HG03460 (cell line): ENCODE data around the gene FUT1.
A peak's percentile ranks its signal among the peaks of the same experiment; 100 is the strongest.
"Not testable (repeated sequence)": the region's sequence is repeated elsewhere in the genome, so short reads cannot be mapped to it uniquely, and the experiment has no call there.

Experiments
- ATAC-seq: cut with Tn5 transposase; IDR thresholded peaks from one replicate; pipeline ENCODE4 v1.9.1; 2021; ENCODE audit not compliant: unreplicated experiment

The FUT1 gene

DNA sequence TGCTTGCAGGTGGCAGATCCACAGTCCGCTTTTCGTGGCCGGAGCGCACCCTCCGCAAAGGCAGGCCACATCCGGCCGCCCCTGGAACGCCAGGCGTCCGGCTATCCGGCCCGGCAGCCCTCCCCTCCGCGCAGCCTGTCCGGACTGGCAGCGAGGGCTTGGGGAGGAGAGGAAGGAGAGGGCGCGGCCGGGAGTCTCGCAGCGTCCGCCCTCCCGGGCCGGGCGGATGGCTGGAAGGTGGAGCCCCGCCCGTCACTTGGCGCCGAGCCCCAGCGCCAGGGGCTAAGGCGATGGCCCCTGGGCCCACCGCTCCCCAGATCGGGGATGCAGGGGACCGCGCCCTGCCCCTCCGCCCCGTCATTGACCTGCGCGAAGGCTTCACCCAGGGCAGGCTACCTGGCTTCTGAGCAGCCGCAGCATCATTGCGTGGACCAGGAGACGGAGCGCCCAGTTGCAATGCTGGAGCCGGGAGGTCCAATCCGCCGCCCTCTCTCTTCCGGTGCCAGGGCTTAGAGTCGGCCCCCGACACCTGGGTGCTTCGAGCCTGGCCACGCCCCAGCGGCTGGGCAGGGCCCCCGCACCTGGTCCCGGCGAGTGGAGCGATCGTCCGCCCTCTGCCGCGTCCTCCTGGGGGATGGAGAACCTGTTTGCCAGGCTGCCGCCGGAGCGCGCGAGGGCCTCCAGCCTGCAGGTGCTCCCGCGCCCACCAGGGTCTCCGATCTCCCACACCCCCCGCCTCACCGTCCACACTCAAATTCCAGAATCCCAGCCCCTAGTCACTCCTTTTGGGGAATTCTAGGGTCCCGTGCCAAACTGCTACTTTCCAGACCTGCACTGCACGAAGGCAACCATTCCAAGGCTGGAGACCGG, at the start of gene FUT1:
Gene FUT1, minus strand, starts transcription at position 146 of the 870 bp plus-strand sequence. CDS start 1,360 bp downstream, outside the sequence.
- ATAC-seq: no peak

DNA sequence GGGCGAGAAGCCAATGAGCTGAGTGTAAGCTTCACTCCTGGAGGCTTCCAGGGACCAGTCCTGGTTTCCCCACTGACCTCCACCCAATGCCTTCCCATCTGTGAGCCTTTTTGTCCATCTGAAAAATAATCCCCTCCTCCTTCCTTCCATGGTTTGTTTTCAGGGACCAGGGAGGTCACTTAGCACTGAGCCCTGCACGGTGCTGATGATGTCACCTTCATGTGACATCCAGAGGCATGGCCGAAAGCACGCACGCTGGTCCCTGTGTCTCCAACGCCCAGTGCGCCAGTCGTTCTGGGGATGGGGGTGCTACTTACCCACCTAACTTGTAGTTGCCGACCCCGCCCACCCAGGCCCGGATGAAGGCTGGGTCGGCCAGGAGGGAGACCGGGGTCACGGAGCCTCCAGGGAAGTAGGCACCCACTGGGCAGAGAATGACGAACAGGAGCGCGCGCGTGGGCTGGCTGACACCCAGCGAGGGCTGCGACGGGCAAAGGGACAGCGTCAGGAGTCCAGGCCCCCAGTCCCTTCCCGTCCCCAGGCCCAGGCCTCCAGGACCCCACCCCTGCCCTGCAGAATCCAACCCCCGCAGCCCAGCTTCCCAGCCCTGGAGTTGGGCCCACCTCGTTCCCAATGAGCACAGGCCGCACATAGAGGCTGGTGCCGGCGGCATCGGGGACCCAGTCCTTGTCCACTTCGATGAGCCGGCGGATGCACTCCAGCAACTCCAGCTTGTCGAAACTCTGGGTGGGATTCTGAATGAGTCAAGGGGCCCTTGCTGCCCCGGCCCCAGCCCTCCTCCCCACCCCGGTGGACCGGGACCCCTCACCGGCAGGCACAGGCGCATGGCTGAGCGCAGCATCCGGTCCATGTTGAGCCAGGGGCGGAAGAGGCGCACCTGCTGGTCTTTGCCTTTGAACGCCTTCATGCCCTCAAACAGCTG, 47.2 kb upstream of the FUT1 start:
- no peak for ATAC-seq

DNA sequence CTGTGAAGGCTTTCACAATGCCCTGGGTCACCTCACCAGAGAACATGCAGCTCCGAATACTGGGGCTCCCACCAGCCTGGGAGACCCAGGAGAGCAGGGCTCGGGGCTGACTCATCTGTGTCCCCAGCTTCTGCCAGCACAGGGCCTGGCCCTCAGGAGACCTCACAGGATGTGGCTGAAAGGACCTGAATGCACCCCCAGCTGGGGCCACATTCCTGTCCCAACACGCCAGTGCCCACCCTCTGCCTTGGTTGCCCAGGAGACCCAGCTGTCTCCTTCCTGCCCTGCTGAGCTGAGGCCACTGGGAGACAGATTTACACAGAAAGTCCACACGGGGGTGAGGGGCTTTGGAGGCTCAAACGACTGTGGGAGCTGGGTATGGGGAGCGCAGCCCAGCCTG, 46.5 kb upstream of the FUT1 start:
- ATAC-seq: no peak

DNA sequence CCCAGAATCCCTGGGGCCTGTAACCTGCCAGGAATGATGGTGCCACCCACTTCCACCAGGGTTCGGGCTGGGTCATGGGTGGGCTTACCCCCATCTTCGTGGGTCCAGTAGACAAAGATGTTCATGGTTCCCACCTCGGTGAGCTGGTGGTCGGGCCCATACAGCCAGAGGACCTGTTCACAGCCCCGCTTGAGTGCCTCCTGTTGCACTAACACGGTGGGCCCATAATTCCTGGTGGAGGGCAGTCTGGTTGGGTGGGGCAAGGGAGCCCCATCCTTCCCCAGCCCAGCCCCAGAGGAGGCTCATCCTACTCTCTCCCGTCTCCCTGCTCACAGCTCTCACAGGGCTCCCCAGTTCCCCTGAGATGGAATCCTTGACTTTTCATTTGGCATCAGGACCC, 44.7 kb upstream of the FUT1 start:
- no peak for ATAC-seq

DNA sequence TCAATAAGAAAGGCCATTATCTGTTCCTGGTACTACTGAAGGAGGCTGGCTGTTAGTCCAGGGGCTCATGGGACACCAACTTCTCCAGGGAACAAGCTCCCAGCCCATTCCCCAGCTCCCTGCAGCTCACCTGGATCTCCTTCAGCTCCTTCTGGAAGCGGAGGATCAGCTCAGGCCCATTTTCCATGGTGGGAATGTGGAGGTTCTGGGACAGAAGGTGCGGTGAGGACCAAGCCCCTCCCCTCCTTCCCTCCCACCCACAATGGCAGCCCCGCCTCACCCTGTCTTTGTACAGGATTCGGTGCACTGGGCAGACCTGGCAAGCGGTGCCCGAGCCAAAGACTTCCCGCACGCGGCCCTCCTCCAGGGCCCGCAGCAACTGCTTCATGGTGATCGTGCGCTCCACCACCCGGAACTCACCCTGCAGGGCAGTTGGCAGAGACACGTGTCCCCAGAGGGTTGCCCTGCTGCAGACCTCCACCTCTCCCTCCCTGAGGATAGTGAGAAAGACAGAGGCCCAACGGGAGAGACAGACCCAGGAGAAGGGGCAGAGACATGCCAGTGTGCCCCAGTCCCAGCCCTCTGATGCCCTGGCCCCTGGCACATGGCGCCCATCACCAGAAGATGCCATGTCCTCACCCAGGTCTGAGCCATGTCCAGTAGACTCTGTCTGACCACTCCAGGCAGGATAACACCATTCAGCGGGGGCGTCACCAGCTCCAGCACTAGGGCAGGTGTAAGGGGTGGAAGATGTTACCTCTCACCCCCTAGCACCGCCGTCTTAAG, 44.0 kb upstream of the FUT1 start:
- ATAC-seq: no peak

DNA sequence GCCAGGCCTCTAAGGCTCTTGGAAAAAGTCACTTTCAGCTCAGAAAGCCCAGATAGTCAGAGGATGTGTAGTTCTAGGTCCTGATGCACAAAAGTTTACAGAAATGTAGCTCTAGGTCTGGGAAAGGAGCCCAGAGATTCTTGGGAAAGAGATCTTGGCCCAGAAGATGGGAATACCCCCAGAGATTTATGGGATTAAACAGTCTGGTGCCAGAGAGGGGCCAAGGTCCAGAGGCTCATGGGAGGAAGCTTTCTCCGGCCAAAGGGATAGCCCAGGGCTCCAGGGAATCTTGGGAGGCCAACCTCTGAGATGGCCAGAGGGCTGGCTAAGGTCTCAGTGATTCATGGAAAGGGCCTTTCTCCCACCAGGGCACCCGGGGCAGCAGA, 43.2 kb upstream of the FUT1 start:
- ATAC-seq: no peak

DNA sequence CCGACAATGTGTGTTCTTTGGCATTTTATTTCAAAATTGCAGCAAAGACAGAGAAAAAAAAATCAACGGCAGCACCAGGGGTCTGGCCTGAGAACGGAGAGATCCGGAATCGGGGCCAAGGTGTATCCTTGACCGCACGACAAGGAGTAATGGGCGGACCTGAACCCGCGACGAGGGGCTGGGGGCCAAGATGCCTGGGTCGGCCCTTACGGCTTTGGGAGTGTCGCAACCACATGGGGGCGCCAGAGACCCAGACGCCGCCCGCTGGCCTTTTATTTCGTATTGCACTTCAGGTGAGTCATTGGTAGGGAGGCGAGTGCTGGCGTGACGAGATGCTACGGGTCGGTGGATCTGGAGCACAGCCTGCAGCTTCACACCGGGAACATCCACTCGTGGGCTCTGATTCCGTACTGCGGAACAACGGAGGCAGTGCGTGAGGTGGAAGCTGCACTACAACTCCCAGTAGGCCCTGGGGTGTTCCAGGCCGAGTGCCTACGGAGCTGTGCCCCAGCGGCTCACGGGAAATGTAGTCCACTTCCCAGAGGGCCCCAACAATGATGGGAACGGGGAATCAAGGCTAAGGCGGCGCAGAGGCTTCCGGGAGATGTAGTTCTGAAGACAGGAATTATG, 42.7 kb upstream of the FUT1 start:
- ATAC-seq: peak; percentile 85

DNA sequence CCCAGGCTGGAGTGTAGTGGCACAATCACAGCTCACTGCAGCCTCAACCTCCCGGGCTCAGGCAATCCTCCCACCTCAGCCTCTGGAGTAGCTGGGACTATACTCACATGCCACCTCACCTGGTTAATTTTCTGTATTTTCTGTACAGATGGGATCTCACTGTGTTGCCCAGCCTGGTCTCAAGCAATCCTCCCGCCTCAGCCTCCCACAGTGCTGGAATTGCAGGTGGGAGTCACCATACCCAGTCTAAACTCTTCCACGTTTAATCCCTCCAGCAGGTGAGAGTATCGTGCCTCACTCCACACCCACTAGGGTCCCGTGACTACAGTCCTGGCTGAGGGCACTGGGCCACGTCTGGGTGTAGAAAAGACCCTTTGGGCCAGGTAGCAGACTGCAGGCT, 41.9 kb upstream of the FUT1 start:
- no peak for ATAC-seq

DNA sequence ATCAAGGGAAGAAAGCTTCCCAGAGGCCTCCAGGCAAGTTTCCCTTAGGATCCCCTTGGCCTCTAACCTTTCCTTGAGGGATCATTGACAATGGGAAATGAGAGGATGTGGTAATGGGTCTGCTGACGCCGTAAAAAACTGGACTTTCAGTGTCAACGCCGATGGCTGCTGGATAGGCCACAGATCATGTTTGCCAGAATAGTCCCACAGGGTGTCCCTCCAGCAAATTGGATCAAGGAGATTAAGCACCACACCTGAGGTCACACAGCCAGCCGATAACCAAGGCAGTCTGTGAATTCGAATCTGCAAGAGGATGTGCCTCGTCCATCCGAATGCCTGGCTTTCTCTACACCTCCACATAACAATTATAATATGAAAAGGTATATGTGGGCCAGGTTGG, 40.8 kb upstream of the FUT1 start:
- ATAC-seq: no peak

DNA sequence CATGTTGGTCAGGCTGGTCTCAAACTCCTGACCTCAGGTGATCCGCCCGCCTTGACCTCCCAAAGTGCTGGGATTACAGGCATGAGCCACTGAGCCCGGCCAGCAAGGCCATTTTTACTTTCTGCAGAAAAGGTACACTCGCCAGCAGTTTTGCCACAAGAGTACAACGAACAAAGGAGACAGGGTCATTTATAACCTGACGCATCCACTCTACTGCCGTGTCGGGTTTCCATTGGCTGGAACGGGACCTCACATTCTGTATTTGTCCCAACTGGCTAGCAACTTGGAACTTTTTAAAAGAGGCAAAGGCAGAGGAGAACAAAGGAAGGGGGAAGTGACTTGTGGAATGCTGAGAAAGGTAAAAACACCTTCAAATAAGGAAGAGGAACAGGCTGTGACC, 34.9 kb upstream of the FUT1 start:
- ATAC-seq: not testable (repeated sequence)

DNA sequence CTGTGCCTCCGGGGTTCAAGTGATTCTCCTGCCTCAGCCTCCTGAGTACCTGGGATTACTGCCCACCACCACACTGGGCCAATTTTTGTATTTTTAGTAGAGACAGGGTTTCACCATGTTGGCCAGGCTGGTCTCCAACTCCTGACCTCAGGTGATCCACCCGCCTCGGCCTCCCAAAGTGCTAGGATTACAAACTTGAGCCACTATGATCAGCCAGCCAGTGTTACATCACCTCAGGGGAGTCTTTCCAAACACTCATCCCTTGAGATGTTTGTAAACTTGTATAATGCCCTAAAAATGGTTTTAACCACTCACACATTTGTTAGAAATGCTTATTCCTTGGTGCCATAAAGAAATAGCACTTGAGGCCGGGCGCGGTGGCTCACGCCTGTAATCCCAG, 34.0 kb upstream of the FUT1 start:
- not testable (repeated sequence) for ATAC-seq

DNA sequence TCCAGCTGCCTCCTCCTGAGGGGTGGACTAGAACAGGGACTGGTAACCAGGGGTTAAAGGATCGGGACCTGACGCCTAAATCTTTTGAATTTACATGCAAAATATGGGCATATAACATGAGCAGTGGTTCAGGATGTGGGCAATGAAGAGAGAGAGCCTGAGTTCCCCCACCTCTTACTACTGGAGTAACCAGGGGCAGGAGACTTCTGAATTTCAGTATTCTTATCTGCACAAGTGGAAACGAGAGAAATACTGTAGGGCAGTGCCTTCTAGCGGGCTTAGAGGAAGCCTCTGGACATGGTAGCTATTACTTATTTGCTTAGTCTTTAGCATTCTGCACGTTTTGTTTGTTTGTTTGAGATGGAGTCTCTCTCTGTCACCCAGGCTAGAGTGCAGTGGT, 32.1 kb upstream of the FUT1 start:
- no peak for ATAC-seq

DNA sequence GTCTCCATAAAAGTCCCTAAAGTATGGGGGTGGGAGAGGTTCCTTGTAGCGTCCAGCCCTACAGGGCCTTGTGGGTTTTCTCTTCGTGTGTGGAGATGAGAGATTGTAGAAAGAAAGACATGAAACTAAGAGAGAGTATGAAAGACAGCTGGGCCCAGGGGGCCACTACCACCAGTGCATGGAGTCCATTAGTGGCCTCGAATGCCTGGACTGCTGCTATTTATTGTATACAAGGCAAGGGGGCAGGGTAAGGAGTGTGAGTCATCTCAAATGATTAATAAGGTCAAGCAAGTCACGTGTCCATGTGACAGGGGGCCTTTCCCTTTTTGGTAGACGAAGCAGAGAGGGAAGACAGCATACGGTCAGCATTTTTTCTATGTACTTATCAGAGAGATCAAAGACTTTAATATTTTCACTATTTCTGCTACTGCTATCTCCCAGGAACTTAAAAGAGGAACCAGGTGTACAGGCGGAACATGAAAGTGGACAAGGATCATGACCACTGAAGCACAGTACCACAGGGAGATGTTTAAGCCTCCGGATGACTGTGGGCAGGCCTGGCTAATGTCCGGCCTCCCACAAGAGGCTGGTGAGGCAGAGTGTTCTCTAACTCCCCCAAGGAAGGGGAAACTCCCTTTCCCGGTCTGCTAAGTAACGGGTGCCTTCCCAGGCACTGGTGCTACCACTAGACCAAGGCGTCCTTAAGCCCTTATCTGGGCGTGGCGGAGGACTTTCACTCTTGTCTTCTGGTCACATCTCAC, 28.4 kb upstream of the FUT1 start:
- ATAC-seq: no peak

DNA sequence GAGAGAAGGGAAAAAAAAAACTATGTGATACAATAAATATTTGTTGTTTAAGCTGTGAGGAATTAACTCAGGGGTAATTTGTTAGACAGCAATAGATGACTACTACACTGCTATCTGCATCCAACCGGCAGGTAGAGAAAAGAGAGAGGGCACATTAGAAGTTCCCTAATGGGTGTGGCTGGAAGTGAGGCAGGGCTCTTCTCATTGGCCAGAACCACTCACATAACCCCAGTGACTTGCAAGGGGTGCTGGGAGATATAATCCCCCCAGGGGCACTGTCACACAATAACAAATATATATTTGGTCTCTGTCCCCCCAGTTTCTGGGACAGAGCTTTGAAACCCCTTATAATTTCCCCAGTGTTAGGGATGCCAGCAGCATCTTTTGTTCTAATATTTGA, 27.2 kb upstream of the FUT1 start:
- no peak for ATAC-seq

DNA sequence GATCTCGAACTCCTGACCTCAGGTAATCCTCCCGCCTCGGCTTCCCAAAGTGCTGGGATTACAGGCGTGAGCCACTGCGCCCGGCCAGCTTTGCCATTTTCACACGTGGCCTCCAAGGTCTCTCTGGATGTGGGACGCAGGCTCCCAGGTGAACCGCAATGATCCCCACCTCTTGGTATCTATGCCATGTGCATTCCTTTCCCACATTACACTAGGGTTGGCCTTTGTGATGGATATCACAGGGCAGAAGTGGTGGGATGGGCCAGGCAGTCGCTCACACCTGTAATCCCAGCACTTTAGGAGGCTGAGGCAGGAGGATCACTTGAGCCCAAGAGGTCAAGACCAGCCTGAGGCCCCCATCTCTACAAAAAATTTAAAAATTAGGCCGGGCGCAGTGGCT, 25.3 kb upstream of the FUT1 start:
- ATAC-seq: no peak

DNA sequence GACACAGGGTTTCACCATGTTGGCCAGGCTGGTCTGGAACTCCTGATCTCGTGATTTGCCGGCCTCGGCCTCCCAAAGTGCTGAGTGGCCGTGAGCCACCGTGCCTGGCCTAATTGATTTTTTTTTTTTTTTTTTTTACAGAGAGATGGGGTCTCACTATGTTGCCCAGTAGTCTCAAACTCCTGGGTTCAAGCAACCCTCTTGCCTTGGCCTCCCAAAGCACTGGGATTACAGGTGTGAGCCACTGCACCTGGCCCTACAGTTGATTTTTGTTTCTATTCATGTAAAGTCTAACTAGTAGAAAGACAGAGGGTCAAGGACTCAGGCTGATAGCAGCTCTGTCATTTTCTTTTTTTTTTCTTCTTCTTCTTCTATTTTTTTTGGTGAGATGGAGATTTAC, 24.7 kb upstream of the FUT1 start:
- no peak for ATAC-seq

DNA sequence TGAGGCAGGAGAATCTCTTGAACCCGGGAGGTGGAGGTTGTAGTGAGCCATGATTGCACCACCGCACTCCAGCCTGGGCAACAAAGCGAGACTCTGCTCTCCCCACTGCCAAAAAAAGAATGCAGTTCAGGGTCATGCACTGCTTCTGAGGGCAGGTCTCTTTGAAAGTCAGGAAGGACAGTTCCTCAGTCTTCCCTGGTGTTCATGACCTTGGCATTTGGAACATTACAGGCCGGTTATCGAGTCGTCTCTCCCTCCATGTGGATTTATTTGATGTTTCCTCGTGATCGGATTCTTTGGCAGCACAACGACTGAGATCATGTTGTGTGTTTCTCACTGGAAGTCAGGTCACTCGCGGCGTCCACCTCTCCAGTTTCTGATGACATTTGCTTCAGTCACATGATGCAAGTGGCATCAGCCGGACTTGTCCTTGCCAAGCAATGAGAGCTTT, 20.1 kb upstream of the FUT1 start:
- no peak for ATAC-seq

DNA sequence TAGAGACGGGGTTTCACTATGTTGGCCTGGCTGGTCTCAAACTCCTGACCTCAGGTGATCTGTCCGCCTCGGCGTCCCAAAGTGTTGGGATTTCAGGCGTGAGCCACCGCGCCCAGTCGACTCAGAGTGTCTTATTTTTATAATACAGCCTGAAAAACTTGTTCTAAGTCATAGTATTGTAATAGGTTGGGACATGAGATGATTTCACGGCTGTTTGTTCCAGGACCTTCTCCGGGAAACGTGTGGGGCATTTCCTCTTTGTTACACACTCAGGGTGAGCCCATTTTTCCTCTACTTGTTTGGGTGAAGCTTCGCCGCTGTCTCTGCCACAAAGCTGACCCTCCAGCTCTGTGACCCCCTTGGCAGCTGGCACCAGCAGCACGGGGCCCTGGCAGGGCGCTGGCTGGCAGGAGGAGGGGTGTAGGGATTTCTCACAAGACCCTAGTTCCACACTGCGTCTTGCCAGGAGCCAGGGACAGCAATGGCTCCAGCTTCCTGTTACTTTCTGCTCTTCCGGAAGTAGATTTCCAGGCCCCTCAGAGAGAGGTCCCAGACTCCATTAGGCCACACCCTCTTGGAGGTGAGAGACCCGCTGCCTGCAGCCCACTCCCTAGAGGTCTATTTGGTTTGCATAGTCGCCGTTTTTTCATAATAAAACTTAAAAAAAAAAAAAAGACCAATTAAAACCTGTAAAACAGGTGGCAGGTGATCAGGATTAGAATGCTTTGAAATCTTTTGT, 18.5 kb upstream of the FUT1 start:
- no peak for ATAC-seq

DNA sequence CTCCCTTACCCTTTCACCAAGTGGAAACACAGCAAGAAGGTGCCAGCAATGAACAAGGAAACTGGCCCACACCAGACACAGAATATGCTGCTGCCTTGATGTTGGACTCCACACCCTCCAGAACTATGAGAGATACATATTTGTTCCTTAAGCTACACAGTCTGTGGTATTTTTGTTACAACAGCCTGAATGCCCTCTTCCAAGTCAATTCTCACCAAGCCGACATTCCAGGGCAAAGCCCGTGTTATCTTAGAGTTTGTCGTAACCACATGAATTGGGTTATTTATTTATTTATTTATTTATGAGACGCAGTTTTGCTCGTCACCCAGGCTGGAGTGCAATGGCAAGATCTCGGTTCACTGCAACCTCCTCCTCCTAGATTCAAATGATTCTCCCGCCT, 17.8 kb upstream of the FUT1 start:
- no peak for ATAC-seq
